ENCODE results near the gene ZNF487.

GRCh38 chr10:43387678-43388032, 49.3 kb upstream of the ZNF487 start:
- TF ChIP-seq SMC3 (IDR thresholded peaks at IDR 0.05; ENCODE audit: low read length) (no peak), MAFK (conservative IDR thresholded peaks at IDR 0.05 in 1 of 2, IDR thresholded peaks at IDR 0.05 in 1 of 2; ENCODE audit: low read length in 2 of 2) (no peak), ZBTB21 (CRISPR knock-in tag; IDR thresholded peaks at IDR 0.05) (no peak), STAT5B (CRISPR knock-in tag; IDR thresholded peaks at IDR 0.05) (no peak)

Data from HepG2 (cell line).